OCI-LY7 (cell line): Measurements from ENCODE around the gene TBC1D23. TPM values are rescaled to one million over a fixed set of nuclear protein-coding genes. Genes with fewer than 3 reads are reported as not detected.

ENCODE experiments used
- BruUV-seq: library from RNA; stranded (reverse); fragments of 400-500 nt; replicated peaks from 2 replicates; lab custom pipeline; 2021; lab: Mats Ljungman, UMichigan
- CTCF ChIA-PET: fragments of 300-600 bp; sonication (Branson Sonifier 250); formaldehyde crosslinking; loops from one replicate; lab custom pipeline; 2022; ENCODE audit warnings: antibody characterized with exemption; ENCODE audit not compliant: unreplicated experiment; lab: Charles Lee
- POLR2A ChIA-PET: fragments of 300-600 bp; sonication (Branson Sonifier 250); formaldehyde crosslinking; loops from one replicate; lab custom pipeline; 2022; ENCODE audit warnings: antibody characterized with exemption; lab: Charles Lee
- DNase-seq: peaks from one replicate; pipeline ENCODE4 v3.0.0-alpha.2; 2015; ENCODE audit warnings: low spot score
- H2AFZ ChIP-seq: fragments of 200-600 bp; sonication (generic), shearing (Covaris generic); 2 replicates; pipeline ENCODE4 v1.6.1; 2014; ENCODE audit warnings: mild to moderate bottlenecking, antibody characterized with exemption, low read length, moderate library complexity
- H3K27ac ChIP-seq: fragments of 200-600 bp; sonication (generic); 2 replicates; pipeline ENCODE4 v1.5.1; 2014; ENCODE audit warnings: mixed run types, low read depth, mild to moderate bottlenecking, moderate library complexity, low read length, inconsistent platforms; ENCODE audit not compliant: poor library complexity, severe bottlenecking
- H3K36me3 ChIP-seq: fragments of 200-600 bp; sonication (generic); 2 replicates; pipeline ENCODE4 v1.6.1; 2014; ENCODE audit warnings: mild to moderate bottlenecking, antibody characterized with exemption, low read length, moderate library complexity, mixed read lengths; ENCODE audit not compliant: insufficient read depth
- H3K4me1 ChIP-seq: fragments of 200-600 bp; sonication (generic); 2 replicates; pipeline ENCODE4 v1.5.1; 2014; ENCODE audit warnings: mild to moderate bottlenecking, low read length; ENCODE audit not compliant: insufficient read depth, poor library complexity, severe bottlenecking
- H3K4me2 ChIP-seq: fragments of 200-600 bp; sonication (generic); 2 replicates; pipeline ENCODE4 v1.6.1; 2014; ENCODE audit warnings: mild to moderate bottlenecking, low read length
- H3K4me3 ChIP-seq: fragments of 200-600 bp; sonication (generic); 2 replicates; pipeline ENCODE4 v1.5.1; 2014; ENCODE audit warnings: mild to moderate bottlenecking, low read depth, low read length; ENCODE audit not compliant: poor library complexity, severe bottlenecking
- H3K79me2 ChIP-seq: fragments of 200-600 bp; sonication (generic); 2 replicates; pipeline ENCODE4 v1.6.1; 2016; ENCODE audit warnings: low read depth, mild to moderate bottlenecking, low read length, moderate library complexity, mixed read lengths; ENCODE audit not compliant: insufficient read depth
- H3K9me2 ChIP-seq: fragments of 200-600 bp; sonication (generic); 2 replicates; pipeline ENCODE4 v1.6.1; 2016; ENCODE audit warnings: mild to moderate bottlenecking, low read length, mixed read lengths; ENCODE audit not compliant: insufficient read depth
- H3K9me3 ChIP-seq: fragments of 200-600 bp; sonication (generic); 2 replicates; pipeline ENCODE4 v1.6.1; 2014; ENCODE audit warnings: mild to moderate bottlenecking, mixed run types, low read length, mixed read lengths
- H4K20me1 ChIP-seq: fragments of 200-600 bp; sonication (generic); 2 replicates; pipeline ENCODE4 v1.6.1; 2014; ENCODE audit warnings: mild to moderate bottlenecking, antibody characterized with exemption, low read length, moderate library complexity, mixed read lengths; ENCODE audit not compliant: insufficient read depth
- CTCF ChIP-seq: fragments of 200-600 bp; sonication (generic); conservative IDR thresholded peaks from 2 replicates; pipeline ENCODE4 v1.5.1; 2014; ENCODE audit warnings: mild to moderate bottlenecking, antibody characterized with exemption, low read length, moderate library complexity, mixed read lengths
- EZH2phosphoT487 ChIP-seq: fragments of 200-600 bp; sonication (generic); IDR thresholded peaks from 2 replicates; pipeline ENCODE4 v1.6.1; 2018; ENCODE audit warnings: low read depth, borderline replicate concordance, mild to moderate bottlenecking, mixed run types, antibody characterized with exemption, low read length, moderate library complexity, mixed read lengths
- intact Hi-C: fragments of 100-400 bp; cut with micrococcal nuclease; formaldehyde crosslinking; loops from one replicate; pipeline ENCODE4 v1.10.0; 2022; ENCODE audit not compliant: unreplicated experiment
- total RNA-seq, 2 experiments: library from RNA; depleted of rRNA in 1 of 2; stranded (reverse); fragments of >200 nt in 1 of 2; shearing (Covaris generic) in 1 of 2; gene quantifications; 2 replicates each; pipeline ENCODE4 v1.2.3, GENCODE V29; 2014 to 2022

The TBC1D23 gene
- total RNA-seq, 2 experiments from 2014 or later, result 12.0 to 23.4 TPM

- H4K20me1 ChIP-seq, result peaks cover 15% of the 10 kb centered on the region
- ChIA-PET CTCF (no interaction called here), POLR2A (interaction anchor here (0.7 kb wide), 1 partner anchor 443 kb away, joined by 3 read pairs; no protein-coding TSS in a partner anchor)
- H3K9me2 ChIP-seq, result no peaks in the 10 kb centered on the region
- peak overlapping the region; percentile 20; the same call in 1 of the 2 replicates for H3K4me2 ChIP-seq
- BruUV-seq, result no TSS peak
- DNase-seq, result no peak
- H3K4me3 ChIP-seq, result no peak overlapping the region
- TF ChIP-seq CTCF (no peak), EZH2phosphoT487 (no peak)
- no peak overlapping the region for H2AFZ ChIP-seq
- no peaks in the 10 kb centered on the region for H3K36me3 ChIP-seq
- H3K4me1 ChIP-seq, result peaks cover 14% of the 10 kb centered on the region
- intact Hi-C loops, result loop anchor here (5.0 kb wide), 1 partner anchor 446 kb away; the partner anchor contains the start of gene CMSS1
- no peaks in the 10 kb centered on the region for H3K9me3 ChIP-seq
- H3K27ac ChIP-seq, result no peak overlapping the region
- peaks cover 40% of the 10 kb centered on the region for H3K79me2 ChIP-seq
These were observed 2.8 kb downstream of the TBC1D23 start for GRCh38 chr3:100263583-100263982.

GRCh38 chr3:100264242-100264641 is 3.5 kb downstream of the TBC1D23 start:
- Histone ChIP-seq H3K79me2 (peaks cover 40% of the 10 kb centered on the region), H3K36me3 (no peaks in the 10 kb centered on the region), H3K4me1 (peaks cover 14% of the 10 kb centered on the region), H3K4me2 (no peak overlapping the region; the same call in 1 of the 2 replicates), H2AFZ (no peak overlapping the region), H3K27ac (no peak overlapping the region), H3K9me2 (no peaks in the 10 kb centered on the region), H3K4me3 (no peak overlapping the region), H4K20me1 (peaks cover 15% of the 10 kb centered on the region), H3K9me3 (no peaks in the 10 kb centered on the region)
- no TSS peak for BruUV-seq
- no peak for DNase-seq
- POLR2A ChIA-PET, result interaction anchor here (0.5 to 0.9 kb wide), 2 partner anchors 217 to 1254 kb away, joined by 3 read pairs; no protein-coding TSS in a partner anchor
- TF ChIP-seq EZH2phosphoT487 (no peak), CTCF (no peak)
- intact Hi-C loops, result loop anchor here (5.0 kb wide), 1 partner anchor 447 kb away; the partner anchor contains the start of gene CMSS1
- CTCF ChIA-PET, result no interaction called here

- Histone ChIP-seq H3K79me2 (peaks cover 40% of the 10 kb centered on the region), H2AFZ (no peak overlapping the region), H3K36me3 (no peaks in the 10 kb centered on the region), H3K9me3 (no peaks in the 10 kb centered on the region), H3K4me1 (peaks cover 12% of the 10 kb centered on the region), H3K9me2 (no peaks in the 10 kb centered on the region), H4K20me1 (peaks cover 19% of the 10 kb centered on the region), H3K27ac (no peak overlapping the region), H3K4me2 (no peak overlapping the region), H3K4me3 (no peak overlapping the region)
- CTCF ChIA-PET, result no interaction called here
- no TSS peak for BruUV-seq
- TF ChIP-seq CTCF (no peak), EZH2phosphoT487 (no peak)
- POLR2A ChIA-PET, result interaction anchor here (0.6 kb wide), 1 partner anchor 79 kb away, joined by 3 read pairs; no protein-coding TSS in a partner anchor
- no peak for DNase-seq
- intact Hi-C loops, result no loop called here
These were observed 4.2 kb downstream of the TBC1D23 start for GRCh38 chr3:100265016-100265415.
